HG02678 (cell line): ENCODE measurements around the gene IL34.
"Not testable (repeated sequence)": the region's sequence is repeated elsewhere in the genome, so short reads cannot be mapped to it uniquely, and the experiment has no call there.

ENCODE experiments used
- ATAC-seq: cut with Tn5 transposase; IDR thresholded peaks from one replicate; pipeline ENCODE4 v1.9.1; 2021; ENCODE audit warnings: mild to moderate bottlenecking, moderate library complexity; ENCODE audit not compliant: unreplicated experiment

The IL34 gene

GRCh38 chr16:70656712-70657263 lies 10.4 kb downstream of the IL34 start:
- no peak for ATAC-seq

GRCh38 chr16:70657956-70658355 lies 11.6 kb downstream of the IL34 start:
- no peak for ATAC-seq

- ATAC-seq, result no peak
These were observed 12.6 kb downstream of the IL34 start for GRCh38 chr16:70658921-70659320.

- ATAC-seq, result no peak
These were observed 13.2 kb downstream of the IL34 start for GRCh38 chr16:70659546-70659945.

GRCh38 chr16:70659953-70660671 lies 13.8 kb downstream of the IL34 start:
- no peak for ATAC-seq

GRCh38 chr16:70660672-70661350 lies 14.5 kb downstream of the IL34 start:
- no peak for ATAC-seq

GRCh38 chr16:70661534-70661917 lies 15.2 kb downstream of the IL34 start:
- no peak for ATAC-seq

- no peak for ATAC-seq
These were observed 15.7 kb downstream of the IL34 start for GRCh38 chr16:70661918-70662641.

- ATAC-seq, result no peak
These were observed 16.7 kb downstream of the IL34 start for GRCh38 chr16:70662991-70663523.

- ATAC-seq, result no peak
These were observed 17.4 kb downstream of the IL34 start for GRCh38 chr16:70663524-70664324.

- ATAC-seq, result no peak
These were observed 18.2 kb downstream of the IL34 start for GRCh38 chr16:70664325-70665112.

GRCh38 chr16:70665113-70665694 lies 18.8 kb downstream of the IL34 start:
- no peak for ATAC-seq

GRCh38 chr16:70665806-70666735 lies 19.7 kb downstream of the IL34 start:
- ATAC-seq, result no peak

GRCh38 chr16:70670175-70670574 lies 23.8 kb downstream of the IL34 start:
- no peak for ATAC-seq

- not testable (repeated sequence) for ATAC-seq
These were observed 24.6 kb downstream of the IL34 start for GRCh38 chr16:70670938-70671337.

GRCh38 chr16:70674221-70675014 lies 28.1 kb downstream of the IL34 start:
- ATAC-seq, result no peak

- no peak for ATAC-seq
These were observed 29.6 kb downstream of the IL34 start for GRCh38 chr16:70675851-70676513.
